Left lung (tissue), 10 donors: ENCODE data around the gene OTULINL. TPM values are rescaled to one million over a fixed set of nuclear protein-coding genes. Genes with fewer than 3 reads are reported as not detected.
A peak's percentile ranks its signal among the peaks of the same experiment; 100 is the strongest.
"Not testable (repeated sequence)": the region's sequence is repeated elsewhere in the genome, so short reads cannot be mapped to it uniquely, and the experiment has no call there.

Source experiments
- ATAC-seq: fragments of 200-7000 bp; cut with Tn5 transposase; one replicate; pipeline ENCODE4 v1.9.1; 2020; ENCODE audit warnings: moderate library complexity
- DNase-seq, 4 donors: peaks; one replicate each; pipeline ENCODE4 v3.0.0-alpha.2; 2013 to 2020
- H3K27ac ChIP-seq, 2 donors: fragments of 200-600 bp; sonication (generic) in 1 of 2; one replicate each; pipeline versions ENCODE4 v1.5.0 to v1.8.0; 2020 to 2021
- H3K27me3 ChIP-seq, 2 donors: fragments of 200-600 bp; sonication (generic) in 1 of 2; one replicate each; pipeline versions ENCODE4 v1.5.0 to v1.8.0; 2020 to 2021
- H3K36me3 ChIP-seq, 2 donors: fragments of 200-600 bp; sonication (generic) in 1 of 2; one replicate each; pipeline versions ENCODE4 v1.5.0 to v1.8.0; 2020 to 2021
- H3K4me1 ChIP-seq, 2 donors: fragments of 200-600 bp; one replicate each; pipeline ENCODE4 v1.8.0; 2021
- H3K4me3 ChIP-seq, 2 donors: fragments of 200-600 bp; sonication (generic) in 1 of 2; one replicate each; pipeline versions ENCODE4 v1.5.0 to v1.8.0; 2020 to 2021; ENCODE audit warnings: mild to moderate bottlenecking in 1 of 2
- H3K9me3 ChIP-seq, 2 donors: fragments of 200-600 bp; sonication (generic) in 1 of 2; one replicate each; pipeline versions ENCODE4 v1.5.0 to v1.8.0; 2020 to 2021
- intact Hi-C, 2 donors: fragments of 100-400 bp; cut with DNase I; formaldehyde crosslinking; loops; one replicate each; pipeline versions ENCODE4 v1.11.2 to v1.14.2; 2022
- polyA plus RNA-seq, 6 donors: library from polyadenylated mRNA; unstranded; fragments of 120-200 nt; gene quantifications; one replicate each; pipeline ENCODE4 v1.2.1, GENCODE V29; 2013; ENCODE audit not compliant: insufficient read length in 6 of 6
- total RNA-seq, 2 donors: library from RNA; stranded (reverse); fragmentation: NEBNext Ultra II Directional; extraction: Animal tissue kit (Norgen Biotek cat#: 25700); gene quantifications; one replicate each; pipeline ENCODE4 v1.2.1, GENCODE V29; 2021
- TF ChIP-seq, protein P1 (sequence below), 2 donors: fragments of 200-600 bp; sonication (generic) in 1 of 2; IDR thresholded peaks; one replicate each; pipeline versions ENCODE4 v1.5.0 to v1.8.0; 2021; ENCODE audit warnings: antibody characterized with exemption in 2 of 2
- donor health status: DM: no; HTN: yes; CAD: no.
- donor health status: DM: no; HTN: no; CAD: no.

The OTULINL gene
- total and polyA plus RNA-seq, 8 donors, result 8.4 to 54.7 (median 9.5) TPM

DNA sequence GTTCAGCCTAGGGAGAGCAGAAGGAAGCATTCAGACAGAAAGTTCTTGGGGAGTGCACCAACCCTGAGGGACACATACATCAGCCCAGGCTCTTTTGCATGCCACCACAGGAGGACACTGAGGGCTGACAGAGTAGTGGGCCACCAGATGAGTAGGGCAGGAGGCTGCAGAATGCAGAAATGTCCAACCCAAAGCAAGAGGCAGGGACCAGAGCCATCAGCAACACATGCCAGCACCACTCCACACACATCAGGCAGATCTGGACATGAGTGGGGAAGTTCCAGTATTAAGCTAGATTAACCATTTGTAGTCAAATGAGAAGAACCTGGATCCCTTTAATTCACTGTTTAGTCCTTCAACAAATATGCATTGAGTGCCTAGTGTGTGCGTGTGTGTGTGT is 35.7 kb upstream of the OTULINL start:
- intact Hi-C loops, result no loop called here
- TF ChIP-seq, protein P1, sequence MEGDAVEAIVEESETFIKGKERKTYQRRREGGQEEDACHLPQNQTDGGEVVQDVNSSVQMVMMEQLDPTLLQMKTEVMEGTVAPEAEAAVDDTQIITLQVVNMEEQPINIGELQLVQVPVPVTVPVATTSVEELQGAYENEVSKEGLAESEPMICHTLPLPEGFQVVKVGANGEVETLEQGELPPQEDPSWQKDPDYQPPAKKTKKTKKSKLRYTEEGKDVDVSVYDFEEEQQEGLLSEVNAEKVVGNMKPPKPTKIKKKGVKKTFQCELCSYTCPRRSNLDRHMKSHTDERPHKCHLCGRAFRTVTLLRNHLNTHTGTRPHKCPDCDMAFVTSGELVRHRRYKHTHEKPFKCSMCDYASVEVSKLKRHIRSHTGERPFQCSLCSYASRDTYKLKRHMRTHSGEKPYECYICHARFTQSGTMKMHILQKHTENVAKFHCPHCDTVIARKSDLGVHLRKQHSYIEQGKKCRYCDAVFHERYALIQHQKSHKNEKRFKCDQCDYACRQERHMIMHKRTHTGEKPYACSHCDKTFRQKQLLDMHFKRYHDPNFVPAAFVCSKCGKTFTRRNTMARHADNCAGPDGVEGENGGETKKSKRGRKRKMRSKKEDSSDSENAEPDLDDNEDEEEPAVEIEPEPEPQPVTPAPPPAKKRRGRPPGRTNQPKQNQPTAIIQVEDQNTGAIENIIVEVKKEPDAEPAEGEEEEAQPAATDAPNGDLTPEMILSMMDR (IDR thresholded peaks at IDR 0.05), result no peak
- ATAC-seq (peak; percentile 41), DNase-seq (no peak)
- peak overlapping the region in 1 of 2 donors; percentile 68 for H3K27ac ChIP-seq
- no peak overlapping the region for H3K4me3 ChIP-seq
- H3K36me3 ChIP-seq, result no peaks in the 10 kb centered on the region
- H3K9me3 ChIP-seq, result peaks cover 0 to 10% of the 10 kb centered on the region in 2 donors
- peaks cover 0 to 58% of the 10 kb centered on the region in 2 donors for H3K4me1 ChIP-seq
- H3K27me3 ChIP-seq, result no peaks in the 10 kb centered on the region

DNA sequence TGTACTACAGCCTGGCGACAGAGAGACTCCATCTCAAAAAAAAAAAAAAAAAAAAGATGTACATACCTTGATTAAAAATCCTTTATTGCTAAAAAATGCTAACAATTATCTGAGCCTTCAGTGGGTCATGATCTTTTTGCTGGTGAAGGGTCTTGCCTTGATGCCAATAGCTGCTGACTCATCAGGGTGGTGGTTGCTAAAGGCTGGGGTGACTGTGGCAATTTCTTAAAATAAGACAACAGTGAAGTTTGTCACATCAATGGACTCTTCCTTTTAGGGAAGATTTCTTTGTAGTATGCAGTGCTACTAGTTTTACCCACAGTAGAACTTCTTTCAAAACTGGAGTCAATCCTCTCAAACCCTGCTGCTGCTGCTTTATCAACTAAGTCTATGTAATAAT is 33.9 kb upstream of the OTULINL start:
- DNase-seq (no peak), ATAC-seq (no peak)
- H3K4me3 ChIP-seq, result no peak overlapping the region
- intact Hi-C loops, result no loop called here
- no peaks in the 10 kb centered on the region for H3K27me3 ChIP-seq
- H3K9me3 ChIP-seq, result peaks cover 0 to 2% of the 10 kb centered on the region in 2 donors
- H3K4me1 ChIP-seq, result peaks cover 0 to 61% of the 10 kb centered on the region in 2 donors
- no peaks in the 10 kb centered on the region for H3K36me3 ChIP-seq
- TF ChIP-seq, protein P1 (IDR thresholded peaks at IDR 0.05), result no peak
- H3K27ac ChIP-seq, result peak overlapping the region in 1 of 2 donors; percentile 34

DNA sequence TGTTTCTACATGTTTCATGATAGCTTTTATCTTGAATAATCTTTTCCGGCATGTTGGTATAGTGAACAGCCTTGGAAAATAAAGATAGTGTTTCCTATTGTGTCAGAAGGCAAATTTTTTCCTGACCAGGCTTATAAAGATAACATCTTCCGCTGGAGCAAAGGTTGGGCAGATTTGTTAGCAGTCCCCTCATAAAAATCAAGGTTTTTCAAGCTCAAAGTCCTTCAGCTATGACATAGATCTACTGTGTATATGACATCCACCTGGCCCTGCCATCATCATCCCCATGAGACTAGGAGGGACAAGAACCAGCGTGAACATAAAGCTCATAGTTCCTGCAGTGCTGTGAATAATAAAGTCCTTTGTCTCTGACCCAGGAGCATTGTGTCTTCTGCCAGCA is 30.4 kb upstream of the OTULINL start:
- DNase-seq (no peak), ATAC-seq (no peak)
- Histone ChIP-seq H3K27ac (no peak overlapping the region), H3K4me1 (peaks cover 0 to 39% of the 10 kb centered on the region in 2 donors), H3K36me3 (no peaks in the 10 kb centered on the region), H3K9me3 (peaks cover 0 to 2% of the 10 kb centered on the region in 2 donors), H3K27me3 (no peaks in the 10 kb centered on the region), H3K4me3 (no peak overlapping the region)
- intact Hi-C loops, result no loop called here
- TF ChIP-seq, protein P1 (IDR thresholded peaks at IDR 0.05), result no peak

DNA sequence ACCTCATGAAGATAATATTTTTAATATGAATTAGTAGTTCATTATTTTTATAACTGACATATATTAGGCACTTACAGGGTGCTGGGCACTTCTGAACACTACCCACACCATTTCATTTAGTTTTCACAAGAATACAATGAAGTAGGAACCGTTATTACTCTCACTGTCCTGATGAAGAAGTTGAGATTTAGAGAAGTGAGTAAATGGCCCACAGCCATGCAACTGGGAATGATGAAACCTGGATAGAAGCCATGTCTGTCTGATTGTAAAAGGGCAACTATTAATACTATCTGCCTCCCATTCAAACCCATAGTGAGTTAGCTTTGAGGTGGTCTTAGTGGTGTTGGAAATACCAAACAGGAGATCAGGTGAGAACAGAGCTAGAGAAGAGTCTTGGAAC is 29.6 kb upstream of the OTULINL start:
- H3K4me1 ChIP-seq, result peaks cover 0 to 33% of the 10 kb centered on the region in 2 donors
- no peak overlapping the region for H3K27ac ChIP-seq
- no peaks in the 10 kb centered on the region for H3K36me3 ChIP-seq
- peak; percentile 36 for ATAC-seq
- H3K4me3 ChIP-seq, result no peak overlapping the region
- no peaks in the 10 kb centered on the region for H3K27me3 ChIP-seq
- intact Hi-C loops, result no loop called here
- no peak for DNase-seq
- H3K9me3 ChIP-seq, result peaks cover 0 to 2% of the 10 kb centered on the region in 2 donors
- TF ChIP-seq, protein P1 (IDR thresholded peaks at IDR 0.05), result no peak

DNA sequence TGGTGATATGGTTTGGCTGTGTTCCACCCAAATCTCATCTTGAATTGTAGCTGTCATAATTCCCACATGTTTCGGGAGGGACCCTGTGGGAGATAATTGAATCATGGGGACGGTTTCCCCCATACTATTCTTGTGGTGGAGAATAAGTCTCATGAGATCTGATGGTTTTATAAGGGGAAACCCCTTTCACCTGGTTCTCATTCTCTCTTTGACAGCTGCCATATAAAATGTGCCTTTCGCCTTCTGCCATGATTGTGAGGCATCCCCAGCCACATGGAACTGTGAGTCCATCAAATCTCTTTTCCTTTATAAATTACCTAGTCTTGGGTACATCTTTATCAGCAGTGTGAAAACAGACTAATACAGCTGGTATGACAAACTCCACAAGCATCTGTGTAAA is 27.3 kb upstream of the OTULINL start:
- H3K27ac ChIP-seq, DNase-seq, ATAC-seq, intact Hi-C loops, H3K4me3 ChIP-seq, H3K9me3 ChIP-seq, H3K27me3 ChIP-seq, H3K36me3 ChIP-seq: not testable (repeated sequence)
- peaks cover 0 to 30% of the 10 kb centered on the region in 2 donors for H3K4me1 ChIP-seq

DNA sequence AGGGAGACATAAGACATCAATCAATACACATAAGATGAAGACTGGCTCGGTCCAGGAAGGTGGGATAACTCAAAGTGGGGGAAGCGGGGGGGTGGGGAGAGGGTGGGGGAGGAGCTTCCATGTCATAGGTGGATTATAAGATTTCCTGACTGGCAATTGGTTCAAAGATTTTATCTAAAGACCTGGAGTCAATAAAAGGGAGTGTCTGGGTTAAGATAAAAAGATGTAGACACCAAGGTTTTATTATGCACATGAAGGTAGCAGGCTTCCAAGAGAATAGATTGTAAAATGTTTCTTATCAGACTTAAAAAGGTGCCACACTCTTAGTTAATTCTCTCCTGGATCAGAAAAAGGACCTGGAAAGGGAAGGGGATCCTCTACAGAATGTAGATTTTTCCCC is 25.6 kb upstream of the OTULINL start:
- ATAC-seq (no peak), DNase-seq (no peak)
- H3K4me1 ChIP-seq, result peaks cover 0 to 37% of the 10 kb centered on the region in 2 donors
- no peak overlapping the region for H3K27ac ChIP-seq
- peaks cover 0 to 2% of the 10 kb centered on the region in 2 donors for H3K9me3 ChIP-seq
- intact Hi-C loops, result no loop called here
- no peaks in the 10 kb centered on the region for H3K36me3 ChIP-seq
- no peak overlapping the region for H3K4me3 ChIP-seq
- H3K27me3 ChIP-seq, result no peaks in the 10 kb centered on the region
- TF ChIP-seq, protein P1 (IDR thresholded peaks at IDR 0.05), result no peak
